IPS DF 6.9 (cell line): ENCODE measurements around the gene DCTN2.
"Not testable (repeated sequence)": the region's sequence is repeated elsewhere in the genome, so short reads cannot be mapped to it uniquely, and the experiment has no call there.

Source experiments
- DNase-seq: peaks from one replicate; pipeline ENCODE4 v3.0.0-alpha.2; 2013; ENCODE audit warnings: low read depth, low spot score
- H3K27ac ChIP-seq: one replicate; pipeline ENCODE4 v1.5.1; 2013; ENCODE audit warnings: low read length, control low read depth
- H3K27me3 ChIP-seq: 2 replicates; pipeline ENCODE4 v1.6.1; 2013; ENCODE audit warnings: mild to moderate bottlenecking, low read length; ENCODE audit not compliant: control insufficient read depth, insufficient read depth
- H3K36me3 ChIP-seq: 2 replicates; pipeline ENCODE4 v1.6.1; 2013; ENCODE audit warnings: low read length; ENCODE audit not compliant: control insufficient read depth, insufficient read depth
- H3K4me1 ChIP-seq: 2 replicates; pipeline ENCODE4 v1.6.1; 2013; ENCODE audit warnings: low read length; ENCODE audit not compliant: control insufficient read depth, insufficient read depth
- H3K4me3 ChIP-seq: 2 replicates; pipeline ENCODE4 v1.5.1; 2013; ENCODE audit warnings: mild to moderate bottlenecking, low read length
- H3K9me3 ChIP-seq: 2 replicates; pipeline ENCODE4 v1.6.1; 2013; ENCODE audit warnings: low read length, inconsistent platforms; ENCODE audit not compliant: control insufficient read depth, insufficient read depth
- WGBS: extraction: QIAGEN DNeasy Blood & Tissue Kit; methylation state at CpG from one replicate; pipeline ENCODE4 v1.1.7; 2013; ENCODE audit warnings: mixed read lengths, missing lambda C conversion rate; ENCODE audit not compliant: insufficient read length, insufficient coverage; 5-methylcytosine and 5-hydroxymethylcytosine counted together

Gene DCTN2

DNA sequence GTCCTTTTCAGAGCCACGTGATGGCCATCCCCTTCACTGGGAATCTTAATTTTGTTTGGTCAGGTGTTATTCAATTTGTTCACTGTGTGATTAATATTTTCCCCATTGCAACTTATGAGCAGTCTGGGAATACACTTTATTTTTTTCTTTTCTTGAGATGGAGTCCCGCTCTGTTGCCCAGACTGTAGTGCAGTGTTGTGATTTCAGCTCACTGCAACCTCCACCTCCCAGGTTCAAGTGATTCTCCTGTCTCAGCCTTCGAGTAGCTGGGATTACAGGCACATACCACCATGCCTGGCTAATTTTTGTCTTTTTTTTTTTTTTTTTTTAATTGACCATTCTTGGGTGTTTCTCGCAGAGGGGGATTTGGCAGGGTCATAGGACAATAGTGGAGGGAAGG, 40.5 kb downstream of the DCTN2 start:
- DNase-seq, H3K27me3 ChIP-seq, H3K9me3 ChIP-seq, H3K4me1 ChIP-seq, H3K4me3 ChIP-seq, H3K27ac ChIP-seq: not testable (repeated sequence)
- H3K36me3 ChIP-seq = peaks cover 23% of the 10 kb centered on the region
- WGBS = no CpG with 5 or more reads among the region's 4 CpGs

DNA sequence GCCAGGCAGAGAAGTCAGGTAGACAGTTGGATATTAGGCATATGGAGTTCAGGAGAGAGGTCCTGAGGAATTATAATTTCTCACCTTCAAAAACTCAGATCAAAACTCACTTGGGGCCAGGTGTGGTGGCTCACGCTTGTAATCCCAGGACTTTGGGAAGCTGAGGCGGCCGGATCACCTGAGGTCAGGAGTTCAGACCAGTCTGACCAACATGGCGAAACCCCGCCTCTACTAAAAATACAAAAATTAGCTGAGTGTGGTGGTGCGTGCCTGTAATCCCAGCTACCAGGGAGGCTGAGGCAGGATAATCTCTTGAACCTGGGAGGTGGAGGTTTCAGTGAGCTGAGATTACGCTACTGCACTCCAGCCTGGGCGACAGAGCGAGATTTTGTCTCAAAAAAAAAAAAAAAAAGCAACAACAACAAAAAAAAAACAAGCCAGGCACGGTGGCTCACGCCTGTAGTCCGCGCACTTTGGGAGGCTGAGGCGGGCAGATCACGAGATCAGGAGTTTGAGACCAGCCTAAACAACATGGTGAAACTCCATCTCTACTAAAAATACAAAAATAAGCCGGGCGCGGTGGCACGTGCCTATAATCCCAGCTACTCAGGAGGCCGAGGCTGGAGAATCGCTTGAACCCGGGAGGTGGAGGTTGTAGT, 44.6 kb downstream of the DCTN2 start:
- DNase-seq, H3K4me1 ChIP-seq, H3K4me3 ChIP-seq, H3K27ac ChIP-seq, H3K9me3 ChIP-seq, H3K27me3 ChIP-seq: not testable (repeated sequence)
- no CpG with 5 or more reads among the region's 22 CpGs for WGBS
- H3K36me3 ChIP-seq = peaks cover 34% of the 10 kb centered on the region

- no peak overlapping the region for H3K27ac ChIP-seq
- no peak for DNase-seq
- WGBS = no CpG with 5 or more reads among the region's 11 CpGs
Observed at GRCh38 chr12:57500213-57500612, 46.8 kb downstream of the DCTN2 start.

DNA sequence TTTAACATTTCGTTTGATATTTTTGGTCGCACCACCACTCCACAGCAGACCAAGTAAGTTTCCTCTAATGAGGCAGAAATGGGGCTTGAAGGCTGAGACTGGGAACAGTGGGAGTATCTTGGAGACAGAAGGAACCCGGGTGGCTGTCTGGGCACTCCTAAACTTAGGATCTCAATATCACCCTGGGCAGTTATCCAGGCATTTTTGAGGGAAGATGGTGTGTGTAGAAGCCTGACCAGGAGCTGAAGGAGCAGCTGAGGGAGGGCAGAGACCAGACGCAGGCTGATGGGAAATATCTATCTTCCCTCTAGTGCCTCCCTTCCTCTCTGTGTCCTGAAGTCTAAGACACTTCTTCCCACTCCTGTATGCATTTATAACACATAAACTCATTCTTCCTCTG, 48.4 kb downstream of the DCTN2 start:
- H3K27me3 ChIP-seq = no peaks in the 10 kb centered on the region
- no peak overlapping the region for H3K27ac ChIP-seq
- no peak overlapping the region for H3K4me3 ChIP-seq
- H3K36me3 ChIP-seq = peaks cover 24% of the 10 kb centered on the region
- no peak for DNase-seq
- no peaks in the 10 kb centered on the region for H3K4me1 ChIP-seq
- no peaks in the 10 kb centered on the region for H3K9me3 ChIP-seq
- no CpG with 5 or more reads among the region's 4 CpGs for WGBS

More at GRCh38 chr12:57500213-57500612, 46.8 kb downstream of the DCTN2 start:
- no peaks in the 10 kb centered on the region for H3K27me3 ChIP-seq
- H3K4me3 ChIP-seq = no peak overlapping the region
- peaks cover 31% of the 10 kb centered on the region for H3K36me3 ChIP-seq
- H3K4me1 ChIP-seq = no peaks in the 10 kb centered on the region
- no peaks in the 10 kb centered on the region for H3K9me3 ChIP-seq

- no CpG with 5 or more reads among the region's 9 CpGs for WGBS
Observed at GRCh38 chr12:57498132-57498502, 48.9 kb downstream of the DCTN2 start.

GRCh38 chr12:57497223-57498131, 49.5 kb downstream of the DCTN2 start:
- Histone ChIP-seq H3K4me3 (no peak overlapping the region), H3K27ac (no peak overlapping the region), H3K27me3 (no peaks in the 10 kb centered on the region), H3K4me1 (no peaks in the 10 kb centered on the region), H3K9me3 (no peaks in the 10 kb centered on the region), H3K36me3 (peaks cover 27% of the 10 kb centered on the region)
- DNase-seq = no peak
- 100% methylated on average over 3 of the region's 12 CpGs for WGBS

More at GRCh38 chr12:57498132-57498502, 48.9 kb downstream of the DCTN2 start:
- Histone ChIP-seq H3K4me3 (no peak overlapping the region), H3K27me3 (no peaks in the 10 kb centered on the region), H3K4me1 (no peaks in the 10 kb centered on the region), H3K9me3 (no peaks in the 10 kb centered on the region), H3K27ac (no peak overlapping the region), H3K36me3 (peaks cover 24% of the 10 kb centered on the region)
- no peak for DNase-seq

DNA sequence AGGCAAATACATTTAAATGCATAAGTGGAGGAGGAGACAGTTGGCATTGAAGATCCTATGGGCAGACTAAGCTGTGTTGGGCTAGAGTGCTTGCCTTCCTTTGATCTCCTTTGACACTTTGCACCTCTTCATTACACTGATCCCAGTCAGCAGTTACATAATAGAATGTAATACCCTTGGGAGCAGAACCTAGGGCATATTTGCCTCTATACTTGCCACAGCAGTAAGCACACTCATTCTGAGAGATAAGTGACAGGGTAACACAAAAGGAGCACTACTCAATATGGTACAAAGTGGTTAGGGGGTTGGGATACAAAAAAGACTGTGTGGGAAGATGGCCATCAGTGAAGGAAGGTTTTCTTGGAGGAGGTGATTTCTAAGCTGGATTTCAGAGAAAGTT, 50.2 kb downstream of the DCTN2 start:
- Histone ChIP-seq H3K4me3 (no peak overlapping the region), H3K9me3 (no peaks in the 10 kb centered on the region), H3K36me3 (peaks cover 27% of the 10 kb centered on the region), H3K4me1 (no peaks in the 10 kb centered on the region), H3K27ac (no peak overlapping the region), H3K27me3 (no peaks in the 10 kb centered on the region)
- DNase-seq = no peak

DNA sequence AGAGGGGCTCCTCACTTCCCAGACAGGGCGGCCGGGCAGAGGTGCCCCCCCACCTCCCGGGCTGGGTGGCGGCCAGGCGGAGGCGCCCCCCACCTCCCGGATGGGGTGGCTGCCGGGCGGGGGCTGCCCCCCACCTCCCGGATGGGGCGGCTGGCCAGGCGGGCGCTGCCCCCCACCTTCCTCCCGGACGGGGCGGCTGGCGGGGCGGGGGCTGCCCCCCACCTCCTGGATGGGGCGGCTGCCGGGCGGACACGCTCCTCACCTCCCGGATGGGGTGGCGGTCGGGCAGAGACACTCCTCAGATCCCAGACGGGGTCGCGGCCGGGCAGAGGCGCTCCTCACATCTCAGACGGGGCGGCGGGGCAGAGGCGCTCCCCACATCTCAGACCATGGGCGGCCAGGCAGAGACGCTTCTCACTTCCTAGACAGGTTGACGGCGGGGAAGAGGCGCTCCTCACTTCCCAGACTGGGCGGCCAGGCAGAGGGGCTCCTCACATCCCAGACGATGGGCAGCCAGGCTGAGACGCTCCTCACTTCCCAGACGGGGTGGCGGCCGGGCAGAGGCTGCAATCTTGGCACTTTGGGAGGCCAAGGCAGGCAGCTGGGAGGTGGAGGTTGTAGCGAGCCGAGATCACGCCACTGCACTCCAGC, 51.8 kb downstream of the DCTN2 start:
- H3K4me3 ChIP-seq, DNase-seq, H3K27ac ChIP-seq, H3K4me1 ChIP-seq, H3K27me3 ChIP-seq, H3K9me3 ChIP-seq: not testable (repeated sequence)
- H3K36me3 ChIP-seq = peaks cover 36% of the 10 kb centered on the region
- WGBS = no CpG with 5 or more reads among the region's 48 CpGs

DNA sequence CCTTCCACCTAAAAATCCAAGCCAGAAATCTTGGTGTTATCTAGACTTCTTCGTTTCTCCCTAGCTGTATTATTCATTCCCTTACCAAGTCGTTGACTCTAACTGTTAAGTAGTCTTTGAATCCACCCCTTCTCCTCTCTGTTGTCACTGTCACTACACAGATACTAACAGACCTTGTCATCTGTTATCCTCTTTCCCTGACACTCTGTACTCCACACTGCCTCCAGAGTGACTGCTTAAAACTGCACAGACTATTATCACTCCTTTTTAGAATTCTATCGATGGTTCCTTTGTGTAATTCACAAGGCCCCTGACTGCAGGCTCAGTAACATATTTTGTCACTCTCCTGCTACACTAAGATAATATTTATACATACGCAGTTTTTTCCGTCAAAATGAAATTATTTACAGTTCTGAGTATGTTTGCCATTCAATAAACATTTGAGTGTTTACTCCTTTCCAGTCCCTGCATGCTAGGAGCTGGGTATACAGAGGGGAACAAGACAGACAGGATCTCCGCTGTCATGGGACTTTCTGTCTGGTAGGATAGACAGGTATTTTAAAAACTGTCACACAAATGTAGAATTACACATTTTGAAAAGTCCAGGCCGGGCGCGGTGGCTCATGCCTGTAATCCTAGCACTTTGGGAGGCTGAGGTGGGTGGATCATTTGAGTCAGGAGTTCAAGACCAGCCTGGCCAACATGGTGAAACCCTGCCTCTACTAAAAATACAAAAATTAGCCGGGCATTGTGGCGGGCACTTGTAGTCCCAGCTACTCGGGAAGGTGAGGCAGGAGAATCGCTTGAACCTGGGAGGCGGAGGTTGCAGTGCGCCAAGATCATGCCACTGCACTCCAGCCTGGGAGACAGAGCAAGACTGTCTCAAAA, 55.4 kb downstream of the DCTN2 start:
- no peak for DNase-seq
- Histone ChIP-seq H3K27ac (no peak overlapping the region), H3K9me3 (no peaks in the 10 kb centered on the region), H3K27me3 (no peaks in the 10 kb centered on the region), H3K36me3 (peaks cover 30% of the 10 kb centered on the region), H3K4me1 (no peaks in the 10 kb centered on the region), H3K4me3 (no peak overlapping the region)
- WGBS = no CpG with 5 or more reads among the region's 15 CpGs

DNA sequence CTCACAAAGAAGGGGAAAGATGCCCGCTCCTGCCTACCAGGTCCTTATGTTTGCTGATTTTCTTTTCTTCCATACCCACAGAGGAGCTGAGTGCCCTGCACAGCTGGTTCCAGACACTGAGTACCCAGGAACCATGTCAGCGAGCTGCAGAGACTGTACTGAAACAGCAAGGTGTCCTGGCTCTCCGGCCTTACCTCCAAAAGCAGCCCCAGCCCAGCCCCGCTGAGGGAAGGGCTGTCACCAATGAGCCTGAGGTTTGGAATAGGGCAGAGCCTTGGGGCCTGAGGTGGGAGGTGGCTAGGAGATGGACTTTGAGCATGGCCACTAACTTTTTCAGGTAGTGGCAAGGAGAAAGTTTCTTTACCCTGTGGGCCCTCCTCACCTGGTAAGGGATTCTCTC, 56.9 kb downstream of the DCTN2 start:
- DNase-seq = no peak
- no CpG with 5 or more reads among the region's 4 CpGs for WGBS
- peaks cover 27% of the 10 kb centered on the region for H3K36me3 ChIP-seq

More for the DNA sequence above, 56.9 kb downstream of the DCTN2 start:
- Histone ChIP-seq H3K9me3 (no peaks in the 10 kb centered on the region), H3K27ac (no peak overlapping the region), H3K4me1 (no peaks in the 10 kb centered on the region), H3K27me3 (no peaks in the 10 kb centered on the region), H3K4me3 (no peak overlapping the region)
